Spleen (tissue), 7 donors: ENCODE measurements around the gene SPATA6L.

ENCODE experiments used
- CTCF ChIP-seq, 11 experiments: fragments of 200-600 bp in 7 of 11; fragments of 450-650 bp in 4 of 11; sonication (generic) in 4 of 11; IDR thresholded peaks in 8 of 11; conservative IDR thresholded peaks in 3 of 11; 1 replicate in 7 of 11; 2 replicates in 4 of 11; pipeline versions ENCODE4 v1.4.0 to v1.8.0; 2016 to 2021; ENCODE audit warnings: antibody characterized with exemption in 11 of 11, inconsistent platforms in 4 of 11, mild to moderate bottlenecking in 1 of 11
- POLR2A ChIP-seq, 3 donors: fragments of 450-650 bp; IDR thresholded peaks; one replicate each; pipeline ENCODE4 v1.5.1; 2017; ENCODE audit warnings: antibody characterized with exemption in 3 of 3, mild to moderate bottlenecking in 1 of 3
- donor health status: DM: no; HTN: no; CAD: no; lungs with moderate emphysema.
- donor health status: DM: no; HTN: no; CAD: no.
- donor health status: DM: no; HTN: no; CAD: no.

- TF ChIP-seq POLR2A (IDR thresholded peaks at IDR 0.05), result no peak
- no peak for TF ChIP-seq CTCF (IDR thresholded peaks at IDR 0.05 in 8 of 11, conservative IDR thresholded peaks at IDR 0.05 in 3 of 11)
These were observed 22.7 kb upstream of the SPATA6L start for GRCh38 chr9:4689021-4689420.
